Subcutaneous adipose tissue (tissue), 4 donors: ENCODE data around the gene RBM47. TPM values are rescaled to one million over a fixed set of nuclear protein-coding genes. Genes with fewer than 3 reads are reported as not detected.

Experiments
- CTCF ChIP-seq: fragments of 450-650 bp; IDR thresholded peaks from one replicate; pipeline ENCODE4 v1.5.1; 2016; ENCODE audit warnings: low read depth, mild to moderate bottlenecking, control low read depth, antibody characterized with exemption, moderate library complexity
- total RNA-seq, 4 donors: library from RNA; depleted of rRNA; stranded (reverse); fragments of >200 nt; gene quantifications; one replicate each; pipeline ENCODE4 v1.1.0, GENCODE V29; 2016

RBM47 gene
- total RNA-seq, 4 donors from 2014 or later, result 29.4 to 84.3 (median 54.7) TPM

GRCh38 chr4:40536032-40536431, 93.6 kb downstream of the RBM47 start:
- no peak for TF ChIP-seq CTCF

- TF ChIP-seq CTCF, result no peak
Observed at GRCh38 chr4:40531636-40532023, 98.0 kb downstream of the RBM47 start.

- no peak for TF ChIP-seq CTCF
Observed at GRCh38 chr4:40530961-40531635, 98.6 kb downstream of the RBM47 start.

- TF ChIP-seq CTCF, result no peak
Observed at GRCh38 chr4:40526741-40527140, 102.9 kb downstream of the RBM47 start.

GRCh38 chr4:40525752-40526598, 103.7 kb downstream of the RBM47 start:
- TF ChIP-seq CTCF, result no peak

- no peak for TF ChIP-seq CTCF
Observed at GRCh38 chr4:40524366-40525041, 105.2 kb downstream of the RBM47 start.

GRCh38 chr4:40523581-40523980, 106.1 kb downstream of the RBM47 start:
- no peak for TF ChIP-seq CTCF
